ENCODE data around the gene MSS51.

The MSS51 gene

DNA sequence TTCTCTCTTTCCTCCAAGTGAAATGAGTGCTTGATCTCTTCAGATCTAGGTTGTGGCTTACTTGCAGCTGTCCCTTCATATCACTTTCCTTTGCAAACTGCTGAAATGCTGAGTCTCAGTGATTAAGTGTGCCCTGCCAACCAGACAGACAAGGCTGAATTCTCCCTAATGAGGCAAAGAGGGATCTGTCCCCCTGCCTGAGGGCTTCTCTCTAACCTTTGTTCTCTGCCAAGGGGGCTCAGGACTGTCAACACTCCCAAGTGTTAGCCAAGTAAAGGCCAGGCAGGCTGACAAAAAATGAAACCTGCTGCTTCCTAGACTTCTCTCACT, at the start of gene MSS51:
Gene MSS51, minus strand, starts transcription at position 24 of the 330 bp plus-strand sequence. CDS start 5,277 bp downstream, outside the sequence.
- DNase-seq, result no peak

DNA sequence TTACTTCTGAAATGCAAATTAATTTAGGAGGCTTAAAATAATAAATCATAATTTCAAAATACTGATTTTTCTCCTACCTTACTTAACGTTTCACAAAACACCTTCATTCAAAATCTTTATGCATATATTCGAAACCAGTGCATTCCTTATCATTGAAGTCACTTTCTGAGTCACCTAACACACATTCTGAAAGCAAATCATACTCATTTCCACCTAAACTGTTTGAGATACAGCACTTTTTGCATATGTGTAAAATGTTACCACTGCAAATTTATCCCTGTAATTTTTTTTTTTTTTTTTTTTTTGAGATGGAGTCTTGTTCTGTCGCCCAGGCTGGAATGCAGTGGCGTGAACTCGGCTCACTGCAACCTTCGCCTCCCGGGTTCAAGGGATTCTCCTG, 46.8 kb upstream of the MSS51 start:
- DNase-seq, result no peak

DNA sequence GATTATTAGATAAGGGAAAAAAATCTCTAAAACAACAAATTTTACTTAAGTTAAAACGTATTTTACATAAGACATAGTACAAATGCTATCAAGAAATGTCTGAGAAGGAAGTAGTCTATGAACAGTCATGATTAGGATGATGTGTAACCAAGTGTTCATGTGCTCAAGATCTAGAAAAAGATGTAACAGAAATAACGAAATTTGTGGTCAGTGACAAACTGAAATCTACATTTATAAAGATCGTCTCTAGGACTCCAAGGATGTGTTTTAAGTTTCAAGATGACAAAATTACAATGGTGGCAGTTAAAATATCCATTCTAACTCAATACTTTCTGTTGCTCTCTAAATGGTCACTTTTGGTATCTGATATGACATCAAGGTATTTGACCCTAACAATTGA, 45.3 kb upstream of the MSS51 start:
- no peak for DNase-seq

DNA sequence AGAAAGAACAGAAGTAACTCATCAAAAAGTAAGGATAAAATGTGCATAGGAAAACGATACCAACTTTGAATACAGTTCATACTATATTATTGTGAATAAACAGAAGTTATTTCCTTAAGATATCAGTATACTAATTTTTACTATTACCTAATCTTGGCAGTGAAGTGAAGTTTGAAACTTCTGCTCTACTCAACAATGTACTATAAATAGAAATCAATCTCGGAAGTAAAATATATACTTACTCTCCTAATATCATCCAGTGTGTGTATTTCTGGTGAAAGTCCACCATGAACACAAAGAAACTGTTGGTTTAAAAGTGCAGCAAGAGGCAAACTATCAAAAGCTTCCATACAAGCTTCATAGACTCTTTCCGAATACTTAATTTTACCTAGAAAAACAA, 37.9 kb upstream of the MSS51 start:
- DNase-seq, result no peak

DNA sequence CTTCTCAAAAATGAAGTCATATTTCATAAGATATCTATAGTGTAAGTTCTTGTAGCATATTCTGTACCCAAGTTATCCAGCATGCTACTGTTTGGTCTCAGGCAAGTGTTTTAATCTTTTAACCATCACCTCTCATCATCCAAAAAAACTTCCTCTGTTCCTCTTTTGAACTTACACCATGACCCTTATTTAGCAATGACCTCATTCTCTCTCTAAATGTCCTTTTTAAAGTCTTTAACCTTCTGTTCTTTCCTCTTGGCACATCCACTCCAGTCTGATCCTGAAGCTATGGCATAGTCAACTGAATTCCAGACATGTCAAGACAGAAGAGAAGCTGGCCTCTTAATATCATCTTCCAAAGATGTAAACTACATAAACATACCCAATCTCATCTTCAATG, 36.2 kb upstream of the MSS51 start:
- no peak for DNase-seq

DNA sequence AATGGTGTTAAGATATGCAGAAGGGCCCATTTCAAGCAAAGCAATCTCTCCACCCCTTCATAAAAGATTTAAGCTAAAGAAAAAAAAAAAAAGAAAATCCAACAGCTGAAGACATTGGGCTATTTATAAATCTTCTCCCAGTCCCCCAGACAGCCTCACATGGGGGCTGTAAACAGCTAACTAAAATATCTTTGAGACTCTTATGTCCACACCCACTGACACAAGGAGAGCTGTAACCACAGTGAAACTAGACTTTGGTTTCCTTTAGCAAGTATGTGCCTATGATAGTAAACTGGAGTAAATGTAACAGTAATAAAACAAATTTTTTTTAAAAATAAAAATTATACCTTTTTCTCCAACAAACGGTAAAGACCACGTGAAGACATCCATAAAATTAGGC, 33.8 kb upstream of the MSS51 start:
- no peak for DNase-seq

DNA sequence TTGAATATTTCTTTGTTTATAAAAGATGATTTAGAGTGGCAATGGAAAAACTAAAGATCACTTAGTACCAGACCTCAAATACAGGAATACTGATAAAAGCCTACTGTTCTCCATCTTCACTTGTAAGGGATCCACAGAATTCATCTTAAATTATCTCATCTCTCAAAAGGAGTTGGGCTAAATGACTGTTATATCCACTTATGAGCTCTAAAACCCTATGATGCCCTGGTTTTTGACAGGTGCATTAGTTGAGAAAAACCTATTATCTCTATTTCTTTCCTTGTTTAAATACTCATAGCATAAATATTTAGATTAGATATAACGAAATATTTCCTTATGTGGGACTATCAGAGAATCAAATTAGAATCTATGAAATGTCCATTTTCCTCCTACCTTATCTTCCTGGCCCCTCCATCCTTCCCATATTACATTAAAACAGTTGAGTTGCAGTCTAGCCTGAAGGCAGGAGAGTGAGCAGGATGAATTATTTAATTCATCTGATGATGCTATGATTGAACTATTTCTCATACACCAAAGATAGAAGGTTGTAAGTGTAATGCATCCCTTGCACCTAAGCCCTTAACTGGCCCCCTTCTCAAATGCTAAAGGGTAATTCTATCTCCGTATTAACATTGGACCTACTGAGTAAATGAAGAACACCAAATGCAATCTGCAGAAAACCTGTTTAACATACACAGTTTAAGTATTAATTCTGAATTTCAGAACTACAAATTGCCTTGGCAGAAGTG, 32.8 kb upstream of the MSS51 start:
- DNase-seq, result no peak

DNA sequence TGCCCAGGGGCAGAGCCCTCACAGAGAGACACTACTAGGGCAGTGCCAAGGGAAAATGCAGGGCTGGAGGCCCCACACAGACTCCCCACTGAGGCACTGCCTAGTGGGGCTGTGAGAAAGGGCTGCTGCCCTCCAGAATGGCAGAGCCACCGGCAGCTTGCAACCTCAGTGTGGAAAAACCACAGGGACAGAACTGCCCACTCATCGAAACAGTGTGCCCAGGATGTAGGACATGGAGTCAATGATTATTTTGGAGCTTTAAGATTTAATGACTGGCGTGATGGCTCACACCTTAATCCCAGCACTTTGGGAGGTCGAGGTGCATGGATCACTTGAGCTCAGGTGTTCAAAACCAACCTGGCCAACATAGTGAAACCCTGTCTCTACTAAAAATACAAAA, 27.5 kb upstream of the MSS51 start:
- no peak for DNase-seq

DNA sequence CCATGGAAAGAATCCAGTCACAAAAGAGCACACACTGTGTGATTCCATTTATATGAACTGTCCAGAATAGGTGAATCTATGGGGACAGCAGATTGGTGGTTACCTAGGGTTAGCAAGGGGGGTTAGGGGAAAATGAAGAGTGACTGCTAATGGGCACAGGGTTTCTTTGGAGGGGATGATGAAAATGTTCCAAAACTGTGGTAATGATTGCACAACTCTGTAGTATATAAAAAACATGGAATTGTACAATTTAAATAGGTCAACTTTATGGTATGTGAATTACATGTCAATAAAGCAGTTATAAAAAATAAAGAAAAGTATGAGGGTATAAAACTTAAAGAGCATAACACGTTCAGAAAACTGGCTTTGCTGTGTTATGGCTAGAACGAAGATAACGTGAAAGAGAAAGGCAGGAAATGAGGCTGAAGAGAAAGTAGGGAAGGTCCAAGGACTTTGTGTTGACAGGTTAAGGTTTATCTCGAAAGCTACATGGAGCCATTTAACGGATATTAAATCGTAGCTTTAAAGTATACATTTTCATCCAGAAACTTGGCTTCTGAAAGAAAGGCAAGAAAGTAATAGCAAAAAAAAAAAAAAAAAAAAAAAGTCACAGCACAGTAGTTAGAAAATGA, 26.4 kb upstream of the MSS51 start:
- DNase-seq, result no peak

DNA sequence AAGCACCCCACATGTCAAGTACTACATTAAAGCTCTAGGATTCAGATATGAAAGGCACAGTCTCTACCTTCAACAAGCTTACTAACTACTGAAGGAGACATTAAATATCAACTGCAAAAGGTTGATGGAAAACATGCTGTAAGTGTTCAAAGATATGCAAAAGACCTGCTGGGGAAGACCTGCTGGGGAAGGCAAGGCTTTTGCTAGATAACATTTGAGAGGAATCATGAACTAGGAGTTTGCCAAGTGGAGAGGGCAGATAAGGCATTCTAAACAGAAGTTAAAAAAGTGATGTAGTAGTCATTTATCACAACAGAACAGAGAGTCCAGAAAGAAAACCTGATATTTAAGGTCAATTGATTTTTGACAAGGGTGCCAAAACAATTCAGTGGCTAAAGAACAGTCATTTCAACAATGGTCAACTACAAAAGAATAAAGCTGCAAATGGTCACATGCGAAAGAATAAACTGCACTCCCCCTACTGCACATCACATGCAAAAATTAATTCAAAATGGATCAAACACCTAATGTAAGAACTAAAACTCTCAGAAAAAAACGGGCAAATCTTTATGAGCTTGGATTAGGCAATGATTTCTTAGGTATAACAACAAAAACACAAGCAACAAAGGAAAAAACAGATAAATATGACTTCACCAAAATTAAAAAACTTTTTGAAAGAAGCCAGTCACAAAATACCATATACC, 23.0 kb upstream of the MSS51 start:
- no peak for DNase-seq

DNA sequence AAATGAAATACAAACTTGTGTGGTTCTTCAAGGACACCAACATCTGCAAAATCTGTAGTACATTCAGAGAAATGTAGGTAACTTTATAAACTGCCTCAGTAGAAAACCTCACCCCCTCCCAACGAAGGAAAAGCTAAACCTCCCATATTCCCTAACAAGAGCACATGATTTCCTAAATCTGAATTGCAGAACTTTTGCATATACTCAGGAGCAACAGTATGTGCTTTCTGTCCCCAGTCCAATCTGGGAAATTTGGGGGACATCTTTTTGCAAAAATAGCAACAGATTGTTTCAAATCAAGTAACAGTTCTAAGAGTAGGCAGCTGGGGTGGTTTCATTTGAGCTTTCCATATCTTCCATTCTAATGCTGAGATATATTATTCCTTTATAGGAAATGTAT, 15.8 kb upstream of the MSS51 start:
- DNase-seq, result no peak

DNA sequence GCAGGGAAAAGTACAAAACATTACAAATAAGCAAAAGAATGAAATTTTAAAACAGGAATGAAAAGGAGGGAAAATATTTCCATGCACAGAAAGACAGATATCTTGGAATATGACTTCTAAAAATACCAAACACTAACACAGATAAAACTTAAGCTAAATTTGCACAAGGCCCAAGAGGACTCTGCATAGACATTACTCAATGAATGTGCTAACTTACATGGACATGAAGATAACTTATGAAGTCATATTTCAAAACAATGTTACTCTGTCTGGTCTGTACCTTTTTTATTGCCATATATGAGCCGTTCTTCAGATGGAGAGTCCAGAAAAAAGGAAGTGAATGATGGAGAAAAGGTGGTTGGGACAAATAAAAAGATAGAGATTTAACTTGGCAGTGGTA, 15.0 kb upstream of the MSS51 start:
- no peak for DNase-seq

DNA sequence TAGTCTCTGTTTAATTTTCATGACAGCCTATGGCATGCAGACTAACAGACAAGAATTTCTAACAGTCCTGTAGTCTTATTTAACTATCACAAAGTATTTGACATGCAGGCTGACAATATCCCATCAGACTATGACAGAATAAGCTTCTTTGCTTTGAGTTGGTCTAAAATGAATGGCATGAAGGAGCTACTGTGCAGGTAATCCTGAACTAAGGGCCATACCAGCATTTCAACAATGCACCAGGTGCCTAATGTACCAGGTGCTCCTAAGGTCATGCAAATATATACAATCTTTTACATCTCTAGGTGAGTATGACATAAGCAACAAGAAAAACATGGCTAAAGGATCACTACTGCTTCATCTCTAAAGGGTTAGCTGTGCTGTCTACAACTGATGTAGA, 13.6 kb upstream of the MSS51 start:
- DNase-seq, result no peak

DNA sequence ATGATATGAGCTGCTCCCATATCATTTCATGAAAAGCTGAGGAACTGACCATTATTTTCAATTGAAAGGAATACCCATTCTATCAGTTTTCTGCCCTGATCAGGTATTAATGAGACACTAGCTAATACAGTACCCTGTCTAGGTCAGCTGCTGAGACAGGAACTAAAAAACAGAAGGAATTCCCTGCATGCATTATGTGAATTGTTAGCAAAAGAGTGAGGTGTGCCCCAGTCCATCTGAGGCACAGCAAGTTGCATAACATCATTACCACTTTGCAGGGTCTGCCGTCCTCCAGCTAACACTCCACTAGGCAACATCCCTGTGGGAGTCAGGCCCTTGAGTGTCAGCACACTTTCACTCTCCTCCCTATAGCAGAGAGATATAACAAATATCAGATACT, 11.1 kb upstream of the MSS51 start:
- DNase-seq, result no peak

DNA sequence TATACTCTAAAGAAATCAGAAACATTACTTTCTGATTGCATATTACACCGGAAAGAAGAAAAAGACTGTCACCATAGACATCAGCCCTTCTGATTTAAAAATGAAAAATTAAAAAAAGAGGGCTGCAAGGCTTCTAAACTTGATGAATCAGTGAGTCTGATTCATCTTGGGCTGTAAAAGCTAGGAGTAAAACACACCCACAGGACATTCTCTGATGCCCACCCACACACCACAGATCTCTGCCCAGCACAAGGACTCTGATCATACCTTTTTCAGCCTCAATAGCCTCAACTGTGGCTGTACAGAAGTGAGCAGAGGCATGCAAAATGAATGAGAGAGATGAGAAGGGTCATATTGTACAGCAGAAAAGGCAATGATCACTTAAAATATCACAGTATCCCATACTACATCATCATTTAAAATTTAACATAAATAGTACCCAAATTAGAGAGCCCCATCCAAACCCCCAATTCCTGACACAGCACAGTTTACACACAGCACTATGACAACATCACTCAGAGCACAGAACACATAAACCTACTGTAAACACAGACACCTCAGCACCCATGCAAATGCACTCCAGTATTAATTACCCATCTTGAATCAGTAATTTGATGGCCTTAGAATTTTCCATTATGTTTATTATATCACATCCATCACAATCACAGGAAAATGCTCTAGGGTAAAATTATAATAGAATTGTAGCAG, 6.4 kb upstream of the MSS51 start:
- DNase-seq, result no peak

DNA sequence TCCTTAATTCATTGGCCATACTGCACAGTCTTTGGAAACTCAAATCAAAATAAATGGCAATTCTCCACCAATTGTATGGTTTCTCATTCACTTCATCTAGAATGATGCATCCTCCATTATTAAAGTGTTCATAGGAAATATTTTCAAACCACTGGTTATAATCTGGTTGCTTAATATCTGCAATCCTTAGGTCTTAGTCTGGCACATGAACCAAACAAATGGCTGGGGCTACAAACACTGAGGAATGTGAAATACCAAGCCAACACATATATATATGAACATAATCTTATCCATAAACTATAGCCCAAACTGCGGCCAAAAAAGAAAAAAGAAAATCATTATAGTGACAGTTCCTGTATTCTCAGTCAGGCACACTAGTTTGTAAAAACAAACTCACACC, 5.7 kb upstream of the MSS51 start:
- no peak for DNase-seq

DNA sequence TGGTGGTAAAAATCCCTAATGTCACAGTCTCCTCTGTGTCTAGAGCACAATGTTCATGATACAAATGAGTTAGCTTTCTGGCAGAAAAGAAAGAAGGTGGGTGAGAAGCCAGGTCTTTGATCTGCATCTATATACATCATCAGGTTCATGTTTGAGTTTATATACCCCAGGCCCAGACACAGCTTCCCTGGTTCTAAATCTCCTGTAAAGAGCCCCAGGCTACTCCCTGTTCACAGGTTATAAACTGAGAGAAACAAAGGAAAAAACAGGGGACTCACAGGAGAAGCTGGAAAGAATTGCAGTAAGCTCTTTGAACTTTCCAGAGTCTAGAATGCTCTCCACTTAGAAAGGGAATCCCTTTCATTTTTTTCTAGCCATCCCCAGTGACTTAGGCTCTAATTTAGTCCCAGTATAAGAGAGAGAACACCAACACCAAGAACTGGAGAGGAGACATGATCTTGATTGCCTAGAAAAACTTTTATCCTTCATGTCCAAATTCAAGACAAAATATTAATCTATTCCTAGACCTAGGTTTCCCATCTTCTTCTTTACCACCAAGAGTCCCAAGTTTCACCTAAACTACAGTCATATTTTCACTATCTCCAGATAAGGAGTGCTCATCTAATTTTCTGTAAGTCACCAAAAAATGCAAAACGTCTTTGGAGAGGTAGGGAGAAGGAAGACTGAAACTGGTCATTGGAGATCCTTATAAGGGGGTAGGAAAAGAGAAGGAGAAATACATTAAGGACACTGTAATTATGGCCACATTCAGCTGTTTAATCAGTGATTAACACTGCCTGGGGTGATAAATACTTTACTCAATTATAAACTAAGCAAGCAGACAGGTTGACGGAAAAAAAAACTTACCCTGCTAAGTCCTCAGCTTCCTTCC, 469 bp downstream of the MSS51 start:
- no peak for DNase-seq

DNA sequence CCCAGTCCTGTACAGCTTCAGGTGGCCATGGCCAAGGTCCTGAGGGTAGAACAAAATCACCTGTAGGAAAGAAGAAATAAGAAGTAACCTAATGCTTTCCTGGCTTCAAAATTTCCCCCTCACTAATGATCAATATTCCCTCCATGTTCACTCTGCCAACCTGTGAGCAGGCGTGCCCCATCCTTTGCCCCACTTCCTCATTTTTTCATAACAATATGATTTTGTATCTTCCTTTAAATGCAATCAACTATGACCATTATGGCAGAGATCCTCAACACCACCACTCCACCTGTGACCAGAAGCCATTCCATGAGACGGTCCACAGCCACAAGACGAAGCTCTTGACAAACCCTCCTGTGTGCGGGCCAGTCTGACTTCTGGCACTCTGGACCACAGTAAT, 7.0 kb downstream of the MSS51 start:
- DNase-seq, result no peak

DNA sequence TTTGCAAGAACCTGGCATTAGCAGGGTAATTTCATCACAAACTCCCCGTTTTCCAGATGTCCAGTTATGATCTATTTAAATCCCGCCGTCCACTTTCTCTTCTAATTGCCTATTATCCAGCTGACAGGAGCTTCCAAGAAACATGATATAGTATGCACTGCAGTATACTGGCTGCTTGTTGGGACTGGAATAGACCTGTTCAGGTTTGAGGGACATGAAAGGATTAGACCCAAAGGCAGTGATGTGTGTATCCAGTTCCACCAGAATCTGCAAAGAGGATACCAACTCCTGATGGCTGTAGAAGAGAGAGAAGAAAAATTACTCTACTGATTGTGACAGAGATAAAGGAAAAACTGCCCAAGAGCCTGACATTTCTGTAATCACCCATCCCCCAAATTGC, 8.9 kb downstream of the MSS51 start:
- no peak for DNase-seq

DNA sequence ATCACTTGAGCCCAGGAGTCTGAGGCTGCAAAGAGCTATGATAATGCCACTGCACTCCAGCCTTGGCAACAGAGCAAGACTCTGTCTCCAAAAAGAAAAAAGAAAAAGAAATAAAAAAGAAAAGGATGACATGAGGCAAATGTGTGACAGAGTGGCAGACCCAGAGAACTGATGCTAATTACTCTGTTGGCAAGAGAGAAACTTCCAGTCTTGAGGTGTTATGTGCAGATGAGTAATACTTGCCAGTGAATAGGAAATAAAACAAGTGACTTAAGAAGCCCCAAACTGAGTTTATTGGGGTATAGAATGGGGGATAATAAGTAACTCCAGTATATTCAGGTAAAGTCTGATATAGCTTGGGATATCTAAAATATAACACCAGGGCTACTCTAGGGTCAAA, 10.1 kb downstream of the MSS51 start:
- DNase-seq, result no peak

DNA sequence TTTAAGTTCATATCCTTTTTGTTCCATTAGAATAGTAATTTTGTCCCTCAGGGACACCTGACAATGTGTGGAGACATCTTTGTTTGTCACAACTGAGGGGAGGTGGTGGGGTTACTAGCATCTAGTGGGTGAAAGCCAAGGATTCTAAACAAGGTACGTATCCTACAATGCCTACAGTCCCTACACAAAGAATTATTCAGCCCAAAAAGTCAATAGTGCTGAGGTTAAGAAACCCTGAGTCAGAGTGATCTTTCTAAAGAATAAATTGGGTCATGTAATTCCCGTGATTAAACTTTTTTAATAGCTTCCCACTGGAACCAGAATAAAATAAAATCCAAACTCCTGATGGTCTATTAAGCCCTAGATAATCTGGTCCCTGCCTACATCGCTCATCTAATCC, 16.8 kb downstream of the MSS51 start:
- DNase-seq, result no peak

DNA sequence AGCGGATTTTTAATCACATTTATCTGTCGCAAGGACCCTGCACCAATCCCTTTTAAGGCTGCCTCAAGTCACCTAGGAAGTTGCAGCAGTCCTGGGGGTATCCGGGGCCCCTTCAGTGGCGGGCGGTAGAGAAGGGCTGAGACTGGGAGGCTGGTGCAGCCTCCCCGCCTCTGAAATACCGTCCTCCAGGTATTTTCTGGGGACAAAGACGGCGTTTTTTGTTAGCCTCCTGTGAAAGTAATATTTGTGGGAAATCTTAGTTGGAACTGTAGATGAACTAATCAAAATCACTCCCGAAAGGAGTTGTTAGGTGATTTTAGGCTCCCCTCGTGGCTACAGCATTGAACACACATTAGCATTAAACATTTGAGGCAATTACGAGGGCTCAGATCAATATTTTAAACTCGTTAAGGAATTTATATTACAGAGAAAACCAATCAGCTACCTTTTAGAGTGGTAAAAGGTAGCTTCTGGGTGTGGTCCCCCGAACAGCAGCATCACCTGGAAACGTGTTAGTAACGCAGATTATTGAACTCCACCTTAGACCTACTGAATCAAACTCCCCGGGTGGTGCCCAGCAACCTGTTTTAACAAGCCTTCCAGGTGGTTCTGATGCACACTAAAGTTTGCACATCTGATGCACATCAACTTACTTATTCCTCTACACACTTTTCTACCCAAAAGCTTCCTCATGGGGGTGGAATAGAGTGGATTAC, 19.0 kb downstream of the MSS51 start:
- DNase-seq, result no peak

Measured in NCI-H1105 (cell line).